ENCODE data around the gene CARS2. TPM values are rescaled to one million over a fixed set of nuclear protein-coding genes. Genes with fewer than 3 reads are reported as not detected.
"Not testable (repeated sequence)": the region's sequence is repeated elsewhere in the genome, so short reads cannot be mapped to it uniquely, and the experiment has no call there.

The CARS2 gene
- total RNA-seq, 1 donor from 2014 or later = 74.6 TPM

- Histone ChIP-seq H3K27me3 (ENCODE audit: control insufficient read depth in 3 of 3, insufficient read depth in 3 of 3, low read length in 3 of 3) (no peaks in the 10 kb centered on the region), H3K4me3 (ENCODE audit: low read length in 3 of 3) (no peak overlapping the region), H3K36me3 (ENCODE audit: control insufficient read depth in 3 of 3, insufficient read depth in 3 of 3, low read length in 3 of 3) (peaks cover 43 to 53% (median 45%) of the 10 kb centered on the region in 3 donors), H3K9me3 (ENCODE audit: control insufficient read depth in 3 of 3, low read length in 3 of 3) (no peaks in the 10 kb centered on the region), H3K9ac (ENCODE audit: low read depth in 1 of 3, low read length in 3 of 3) (no peak overlapping the region), H3K4me1 (ENCODE audit: control insufficient read depth in 3 of 3, insufficient read depth in 3 of 3, low read length in 3 of 3) (no peaks in the 10 kb centered on the region), H3K27ac (ENCODE audit: low read depth, low read length) (no peak overlapping the region)
Measured at GRCh38 chr13:110662091-110662490, 43.8 kb downstream of the CARS2 start.

- H3K9me3 ChIP-seq (ENCODE audit: control insufficient read depth in 3 of 3, low read length in 3 of 3) = no peaks in the 10 kb centered on the region
- H3K9ac ChIP-seq (ENCODE audit: low read depth in 1 of 3, low read length in 3 of 3) = no peak overlapping the region
- no peak overlapping the region for H3K4me3 ChIP-seq (ENCODE audit: low read length in 3 of 3)
- H3K4me1 ChIP-seq (ENCODE audit: control insufficient read depth in 3 of 3, insufficient read depth in 3 of 3, low read length in 3 of 3) = no peaks in the 10 kb centered on the region
- peaks cover 36 to 45% (median 37%) of the 10 kb centered on the region in 3 donors for H3K36me3 ChIP-seq (ENCODE audit: control insufficient read depth in 3 of 3, insufficient read depth in 3 of 3, low read length in 3 of 3)
- no peak overlapping the region for H3K27ac ChIP-seq (ENCODE audit: low read depth, low read length)
- H3K27me3 ChIP-seq (ENCODE audit: control insufficient read depth in 3 of 3, insufficient read depth in 3 of 3, low read length in 3 of 3) = no peaks in the 10 kb centered on the region
Measured at GRCh38 chr13:110661256-110661655, 44.7 kb downstream of the CARS2 start.

GRCh38 chr13:110658218-110658911 lies 47.6 kb downstream of the CARS2 start:
- H3K9me3 ChIP-seq (ENCODE audit: control insufficient read depth in 3 of 3, low read length in 3 of 3); H3K27ac ChIP-seq (ENCODE audit: low read depth, low read length); H3K4me1 ChIP-seq (ENCODE audit: control insufficient read depth in 3 of 3, insufficient read depth in 3 of 3, low read length in 3 of 3); H3K27me3 ChIP-seq (ENCODE audit: control insufficient read depth in 3 of 3, insufficient read depth in 3 of 3, low read length in 3 of 3); H3K9ac ChIP-seq (ENCODE audit: low read depth in 1 of 3, low read length in 3 of 3); H3K4me3 ChIP-seq (ENCODE audit: low read length in 3 of 3): not testable (repeated sequence)
- H3K36me3 ChIP-seq (ENCODE audit: control insufficient read depth in 3 of 3, insufficient read depth in 3 of 3, low read length in 3 of 3) = peaks cover 18 to 35% (median 20%) of the 10 kb centered on the region in 3 donors

- no peaks in the 10 kb centered on the region for H3K4me1 ChIP-seq (ENCODE audit: control insufficient read depth in 3 of 3, insufficient read depth in 3 of 3, low read length in 3 of 3)
- H3K9me3 ChIP-seq (ENCODE audit: control insufficient read depth in 3 of 3, low read length in 3 of 3) = no peaks in the 10 kb centered on the region
- no peak overlapping the region for H3K9ac ChIP-seq (ENCODE audit: low read depth in 1 of 3, low read length in 3 of 3)
- H3K36me3 ChIP-seq (ENCODE audit: control insufficient read depth in 3 of 3, insufficient read depth in 3 of 3, low read length in 3 of 3) = peaks cover 10 to 28% (median 14%) of the 10 kb centered on the region in 3 donors
- H3K4me3 ChIP-seq (ENCODE audit: low read length in 3 of 3) = no peak overlapping the region
- no peak overlapping the region for H3K27ac ChIP-seq (ENCODE audit: low read depth, low read length)
- H3K27me3 ChIP-seq (ENCODE audit: control insufficient read depth in 3 of 3, insufficient read depth in 3 of 3, low read length in 3 of 3) = no peaks in the 10 kb centered on the region
Measured at GRCh38 chr13:110657196-110657595, 48.7 kb downstream of the CARS2 start.

- Histone ChIP-seq H3K36me3 (ENCODE audit: control insufficient read depth in 3 of 3, insufficient read depth in 3 of 3, low read length in 3 of 3) (peaks cover 12 to 30% (median 26%) of the 10 kb centered on the region in 3 donors), H3K9me3 (ENCODE audit: control insufficient read depth in 3 of 3, low read length in 3 of 3) (no peaks in the 10 kb centered on the region), H3K9ac (ENCODE audit: low read depth in 1 of 3, low read length in 3 of 3) (no peak overlapping the region), H3K27me3 (ENCODE audit: control insufficient read depth in 3 of 3, insufficient read depth in 3 of 3, low read length in 3 of 3) (no peaks in the 10 kb centered on the region), H3K4me1 (ENCODE audit: control insufficient read depth in 3 of 3, insufficient read depth in 3 of 3, low read length in 3 of 3) (no peaks in the 10 kb centered on the region), H3K4me3 (ENCODE audit: low read length in 3 of 3) (no peak overlapping the region), H3K27ac (ENCODE audit: low read depth, low read length) (no peak overlapping the region)
Measured at GRCh38 chr13:110653851-110654250, 52.1 kb downstream of the CARS2 start.

GRCh38 chr13:110653271-110653670 lies 52.6 kb downstream of the CARS2 start:
- no peak overlapping the region for H3K27ac ChIP-seq (ENCODE audit: low read depth, low read length)
- no peaks in the 10 kb centered on the region for H3K27me3 ChIP-seq (ENCODE audit: control insufficient read depth in 3 of 3, insufficient read depth in 3 of 3, low read length in 3 of 3)
- H3K4me3 ChIP-seq (ENCODE audit: low read length in 3 of 3) = no peak overlapping the region
- peaks cover 12 to 30% (median 26%) of the 10 kb centered on the region in 3 donors for H3K36me3 ChIP-seq (ENCODE audit: control insufficient read depth in 3 of 3, insufficient read depth in 3 of 3, low read length in 3 of 3)
- no peak overlapping the region for H3K9ac ChIP-seq (ENCODE audit: low read depth in 1 of 3, low read length in 3 of 3)
- H3K9me3 ChIP-seq (ENCODE audit: control insufficient read depth in 3 of 3, low read length in 3 of 3) = no peaks in the 10 kb centered on the region
- no peaks in the 10 kb centered on the region for H3K4me1 ChIP-seq (ENCODE audit: control insufficient read depth in 3 of 3, insufficient read depth in 3 of 3, low read length in 3 of 3)

GRCh38 chr13:110652764-110653163 lies 53.2 kb downstream of the CARS2 start:
- Histone ChIP-seq H3K4me1 (ENCODE audit: control insufficient read depth in 3 of 3, insufficient read depth in 3 of 3, low read length in 3 of 3) (no peaks in the 10 kb centered on the region), H3K4me3 (ENCODE audit: low read length in 3 of 3) (no peak overlapping the region), H3K36me3 (ENCODE audit: control insufficient read depth in 3 of 3, insufficient read depth in 3 of 3, low read length in 3 of 3) (peaks cover 14 to 30% (median 26%) of the 10 kb centered on the region in 3 donors), H3K9ac (ENCODE audit: low read depth in 1 of 3, low read length in 3 of 3) (no peak overlapping the region), H3K27me3 (ENCODE audit: control insufficient read depth in 3 of 3, insufficient read depth in 3 of 3, low read length in 3 of 3) (no peaks in the 10 kb centered on the region), H3K9me3 (ENCODE audit: control insufficient read depth in 3 of 3, low read length in 3 of 3) (no peaks in the 10 kb centered on the region), H3K27ac (ENCODE audit: low read depth, low read length) (no peak overlapping the region)

GRCh38 chr13:110652231-110652730 lies 53.6 kb downstream of the CARS2 start:
- Histone ChIP-seq H3K9me3 (ENCODE audit: control insufficient read depth in 3 of 3, low read length in 3 of 3) (no peaks in the 10 kb centered on the region), H3K36me3 (ENCODE audit: control insufficient read depth in 3 of 3, insufficient read depth in 3 of 3, low read length in 3 of 3) (peaks cover 14 to 30% (median 23%) of the 10 kb centered on the region in 3 donors), H3K9ac (ENCODE audit: low read depth in 1 of 3, low read length in 3 of 3) (no peak overlapping the region), H3K4me1 (ENCODE audit: control insufficient read depth in 3 of 3, insufficient read depth in 3 of 3, low read length in 3 of 3) (no peaks in the 10 kb centered on the region), H3K27ac (ENCODE audit: low read depth, low read length) (no peak overlapping the region), H3K27me3 (ENCODE audit: control insufficient read depth in 3 of 3, insufficient read depth in 3 of 3, low read length in 3 of 3) (no peaks in the 10 kb centered on the region), H3K4me3 (ENCODE audit: low read length in 3 of 3) (no peak overlapping the region)

- peaks cover 14 to 30% (median 27%) of the 10 kb centered on the region in 3 donors for H3K36me3 ChIP-seq (ENCODE audit: control insufficient read depth in 3 of 3, insufficient read depth in 3 of 3, low read length in 3 of 3)
Measured at GRCh38 chr13:110651726-110652230, 54.1 kb downstream of the CARS2 start.

GRCh38 chr13:110651271-110651670 lies 54.6 kb downstream of the CARS2 start:
- no peaks in the 10 kb centered on the region for H3K4me1 ChIP-seq (ENCODE audit: control insufficient read depth in 3 of 3, insufficient read depth in 3 of 3, low read length in 3 of 3)
- H3K27ac ChIP-seq (ENCODE audit: low read depth, low read length) = no peak overlapping the region
- no peaks in the 10 kb centered on the region for H3K27me3 ChIP-seq (ENCODE audit: control insufficient read depth in 3 of 3, insufficient read depth in 3 of 3, low read length in 3 of 3)
- no peak overlapping the region for H3K9ac ChIP-seq (ENCODE audit: low read depth in 1 of 3, low read length in 3 of 3)
- H3K4me3 ChIP-seq (ENCODE audit: low read length in 3 of 3) = no peak overlapping the region
- H3K36me3 ChIP-seq (ENCODE audit: control insufficient read depth in 3 of 3, insufficient read depth in 3 of 3, low read length in 3 of 3) = peaks cover 14 to 30% (median 28%) of the 10 kb centered on the region in 3 donors
- no peaks in the 10 kb centered on the region for H3K9me3 ChIP-seq (ENCODE audit: control insufficient read depth in 3 of 3, low read length in 3 of 3)

More at GRCh38 chr13:110651726-110652230, 54.1 kb downstream of the CARS2 start:
- no peaks in the 10 kb centered on the region for H3K9me3 ChIP-seq (ENCODE audit: control insufficient read depth in 3 of 3, low read length in 3 of 3)
- no peak overlapping the region for H3K9ac ChIP-seq (ENCODE audit: low read depth in 1 of 3, low read length in 3 of 3)
- H3K27ac ChIP-seq (ENCODE audit: low read depth, low read length) = no peak overlapping the region
- H3K27me3 ChIP-seq (ENCODE audit: control insufficient read depth in 3 of 3, insufficient read depth in 3 of 3, low read length in 3 of 3) = no peaks in the 10 kb centered on the region
- no peak overlapping the region for H3K4me3 ChIP-seq (ENCODE audit: low read length in 3 of 3)
- H3K4me1 ChIP-seq (ENCODE audit: control insufficient read depth in 3 of 3, insufficient read depth in 3 of 3, low read length in 3 of 3) = no peaks in the 10 kb centered on the region
